B cell (primary cell): ENCODE results near the gene RHBDL1.
A peak's percentile ranks its signal among the peaks of the same experiment; 100 is the strongest.

Source experiments
- EZH2 ChIP-seq: IDR thresholded peaks from 2 replicates; pipeline ENCODE4 v1.6.1; 2012; ENCODE audit warnings: borderline replicate concordance, low read depth, mild to moderate bottlenecking, moderate library complexity, low read length; ENCODE audit not compliant: insufficient read depth, poor library complexity, severe bottlenecking
- TF ChIP-seq, protein P1 (sequence below): fragments of 200-600 bp; IDR thresholded peaks from one replicate; pipeline ENCODE4 v1.8.0; 2022; ENCODE audit warnings: antibody characterized with exemption, mild to moderate bottlenecking

- TF ChIP-seq EZH2, result no peak
- TF ChIP-seq, protein P1, sequence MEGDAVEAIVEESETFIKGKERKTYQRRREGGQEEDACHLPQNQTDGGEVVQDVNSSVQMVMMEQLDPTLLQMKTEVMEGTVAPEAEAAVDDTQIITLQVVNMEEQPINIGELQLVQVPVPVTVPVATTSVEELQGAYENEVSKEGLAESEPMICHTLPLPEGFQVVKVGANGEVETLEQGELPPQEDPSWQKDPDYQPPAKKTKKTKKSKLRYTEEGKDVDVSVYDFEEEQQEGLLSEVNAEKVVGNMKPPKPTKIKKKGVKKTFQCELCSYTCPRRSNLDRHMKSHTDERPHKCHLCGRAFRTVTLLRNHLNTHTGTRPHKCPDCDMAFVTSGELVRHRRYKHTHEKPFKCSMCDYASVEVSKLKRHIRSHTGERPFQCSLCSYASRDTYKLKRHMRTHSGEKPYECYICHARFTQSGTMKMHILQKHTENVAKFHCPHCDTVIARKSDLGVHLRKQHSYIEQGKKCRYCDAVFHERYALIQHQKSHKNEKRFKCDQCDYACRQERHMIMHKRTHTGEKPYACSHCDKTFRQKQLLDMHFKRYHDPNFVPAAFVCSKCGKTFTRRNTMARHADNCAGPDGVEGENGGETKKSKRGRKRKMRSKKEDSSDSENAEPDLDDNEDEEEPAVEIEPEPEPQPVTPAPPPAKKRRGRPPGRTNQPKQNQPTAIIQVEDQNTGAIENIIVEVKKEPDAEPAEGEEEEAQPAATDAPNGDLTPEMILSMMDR, result peak; percentile 12
Measured at GRCh38 chr16:661184-661821, 14.2 kb upstream of the RHBDL1 start.
